Activated CD4-positive, alpha-beta T cell treated with anti-CD3 and anti-CD28 coated beads, Interleukin-2, amount 50 U/mL, for 16 hours (primary cell): ENCODE results near the gene PHF3.

Experiments
- DNase-seq: peaks from one replicate; pipeline ENCODE4 v3.0.0-alpha.2; 2020

Gene PHF3

GRCh38 chr6:63635588-63636517 lies at the start of gene PHF3:
Gene PHF3 (plus strand): TSS chr6:63635802. CDS start chr6:63646552, 10,750 bp downstream.
- DNase-seq: peak; percentile 91

- no peak for DNase-seq
These were observed 45.6 kb upstream of the PHF3 start for GRCh38 chr6:63589952-63590411.

- no peak for DNase-seq
These were observed 42.7 kb upstream of the PHF3 start for GRCh38 chr6:63592886-63593285.

- DNase-seq: no peak
These were observed 38.2 kb upstream of the PHF3 start for GRCh38 chr6:63597141-63598048.

- peak; percentile 80 for DNase-seq
These were observed 37.3 kb upstream of the PHF3 start for GRCh38 chr6:63598049-63599036.

GRCh38 chr6:63599243-63599642 lies 36.4 kb upstream of the PHF3 start:
- DNase-seq: no peak

- DNase-seq: no peak
These were observed 35.5 kb upstream of the PHF3 start for GRCh38 chr6:63600136-63600535.

GRCh38 chr6:63609231-63609630 lies 26.4 kb upstream of the PHF3 start:
- no peak for DNase-seq

GRCh38 chr6:63610944-63611343 lies 24.7 kb upstream of the PHF3 start:
- no peak for DNase-seq

GRCh38 chr6:63611560-63611959 lies 24.0 kb upstream of the PHF3 start:
- no peak for DNase-seq

GRCh38 chr6:63615590-63615989 lies 20.0 kb upstream of the PHF3 start:
- DNase-seq: no peak

- DNase-seq: no peak
These were observed 11.5 kb upstream of the PHF3 start for GRCh38 chr6:63624091-63624490.

- no peak for DNase-seq
These were observed 5.1 kb upstream of the PHF3 start for GRCh38 chr6:63630466-63630865.

- DNase-seq: no peak
These were observed 972 bp upstream of the PHF3 start for GRCh38 chr6:63634630-63635029.

GRCh38 chr6:63635215-63635587 lies 401 bp upstream of the PHF3 start:
- DNase-seq: no peak

- peak; percentile 58 for DNase-seq
These were observed 968 bp downstream of the PHF3 start for GRCh38 chr6:63636518-63637021.

- no peak for DNase-seq
These were observed 2.4 kb downstream of the PHF3 start for GRCh38 chr6:63637865-63638445.

GRCh38 chr6:63640062-63640461 lies 4.5 kb downstream of the PHF3 start:
- no peak for DNase-seq

GRCh38 chr6:63643862-63644261 lies 8.3 kb downstream of the PHF3 start:
- peak; percentile 19 for DNase-seq

GRCh38 chr6:63644668-63645326 lies 9.2 kb downstream of the PHF3 start:
- DNase-seq: no peak

- DNase-seq: no peak
These were observed 13.7 kb downstream of the PHF3 start for GRCh38 chr6:63649269-63649668.
